ENCODE results near the gene FBRSL1.

DNA sequence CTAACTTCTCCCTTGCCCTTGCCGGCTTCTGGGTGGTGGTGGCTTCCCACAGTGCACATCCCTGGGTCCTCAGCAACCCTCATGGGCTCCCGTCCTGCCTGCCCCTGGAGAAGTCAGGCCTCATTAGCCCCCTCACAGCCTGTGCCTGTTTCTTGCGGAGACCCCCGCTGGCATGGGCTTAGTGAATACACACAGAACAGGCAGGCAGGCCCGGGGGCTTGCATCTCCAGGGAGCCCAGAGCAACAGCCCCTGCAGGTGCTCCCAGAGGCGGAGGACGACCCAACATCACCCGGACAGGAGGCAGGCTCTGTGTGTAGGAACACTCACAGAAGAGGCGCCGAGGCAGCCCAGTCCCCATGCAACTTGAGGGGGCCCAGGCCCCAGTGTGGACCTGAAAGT, 25.1 kb upstream of the FBRSL1 start:
- TF ChIP-seq TAF1 (IDR thresholded peaks at IDR 0.05; ENCODE audit: borderline replicate concordance, insufficient read depth, low read length): no peak
- TF ChIP-seq POLR2AphosphoS5 (IDR thresholded peaks at IDR 0.05; ENCODE audit: low read depth, low read length): no peak
- TF ChIP-seq, protein P1, sequence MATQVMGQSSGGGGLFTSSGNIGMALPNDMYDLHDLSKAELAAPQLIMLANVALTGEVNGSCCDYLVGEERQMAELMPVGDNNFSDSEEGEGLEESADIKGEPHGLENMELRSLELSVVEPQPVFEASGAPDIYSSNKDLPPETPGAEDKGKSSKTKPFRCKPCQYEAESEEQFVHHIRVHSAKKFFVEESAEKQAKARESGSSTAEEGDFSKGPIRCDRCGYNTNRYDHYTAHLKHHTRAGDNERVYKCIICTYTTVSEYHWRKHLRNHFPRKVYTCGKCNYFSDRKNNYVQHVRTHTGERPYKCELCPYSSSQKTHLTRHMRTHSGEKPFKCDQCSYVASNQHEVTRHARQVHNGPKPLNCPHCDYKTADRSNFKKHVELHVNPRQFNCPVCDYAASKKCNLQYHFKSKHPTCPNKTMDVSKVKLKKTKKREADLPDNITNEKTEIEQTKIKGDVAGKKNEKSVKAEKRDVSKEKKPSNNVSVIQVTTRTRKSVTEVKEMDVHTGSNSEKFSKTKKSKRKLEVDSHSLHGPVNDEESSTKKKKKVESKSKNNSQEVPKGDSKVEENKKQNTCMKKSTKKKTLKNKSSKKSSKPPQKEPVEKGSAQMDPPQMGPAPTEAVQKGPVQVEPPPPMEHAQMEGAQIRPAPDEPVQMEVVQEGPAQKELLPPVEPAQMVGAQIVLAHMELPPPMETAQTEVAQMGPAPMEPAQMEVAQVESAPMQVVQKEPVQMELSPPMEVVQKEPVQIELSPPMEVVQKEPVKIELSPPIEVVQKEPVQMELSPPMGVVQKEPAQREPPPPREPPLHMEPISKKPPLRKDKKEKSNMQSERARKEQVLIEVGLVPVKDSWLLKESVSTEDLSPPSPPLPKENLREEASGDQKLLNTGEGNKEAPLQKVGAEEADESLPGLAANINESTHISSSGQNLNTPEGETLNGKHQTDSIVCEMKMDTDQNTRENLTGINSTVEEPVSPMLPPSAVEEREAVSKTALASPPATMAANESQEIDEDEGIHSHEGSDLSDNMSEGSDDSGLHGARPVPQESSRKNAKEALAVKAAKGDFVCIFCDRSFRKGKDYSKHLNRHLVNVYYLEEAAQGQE (IDR thresholded peaks at IDR 0.05; ENCODE audit: insufficient read depth in 1 of 2, low read depth in 2 of 2, low read length in 2 of 2): no peak
- TF ChIP-seq FOXP2 (optimal IDR thresholded peaks at IDR 0.05; ENCODE audit: borderline replicate concordance, extremely low read depth, extremely low read length, insufficient read depth): no peak
- no peak for TF ChIP-seq SIN3A (IDR thresholded peaks at IDR 0.05; ENCODE audit: borderline replicate concordance, insufficient read depth, low read length)

All from PFSK-1 (cell line).